ENCODE measurements around the gene PNLIPRP3.

- TF ChIP-seq CTCF (conservative IDR thresholded peaks at IDR 0.05) (no peak), EZH2 (IDR thresholded peaks at IDR 0.05; ENCODE audit: low read depth) (no peak)
Measured at GRCh38 chr10:116430288-116430687, 2.6 kb downstream of the PNLIPRP3 start.
